K562 (cell line): ENCODE measurements around the gene SERPINE2.

Experiments used
- SPI1 ChIP-seq: IDR thresholded peaks from 2 replicates; pipeline ENCODE4 v1.6.1; 2011; ENCODE audit warnings: low read depth, low read length, control low read depth, borderline replicate concordance
- YY1 ChIP-seq, 3 experiments: IDR thresholded peaks; 2 replicates each; pipeline ENCODE4 v1.6.1; 2011; ENCODE audit warnings: low read length in 2 of 3, mild to moderate bottlenecking in 2 of 3, moderate library complexity in 2 of 3, borderline replicate concordance in 1 of 3, control low read depth in 1 of 3, low read depth in 1 of 3; ENCODE audit not compliant: insufficient read depth in 3 of 3, insufficient replicate concordance in 2 of 3, control insufficient read depth in 1 of 3, insufficient read length in 1 of 3; ENCODE audit errors: extremely low read depth in 1 of 3

- TF ChIP-seq SPI1 (no peak), YY1 (IDR thresholded peaks at IDR 0.05; ENCODE audit: borderline replicate concordance in 1 of 3, control insufficient read depth in 1 of 3, extremely low read depth in 1 of 3, insufficient read depth in 3 of 3, insufficient read length in 1 of 3, insufficient replicate concordance in 2 of 3, low read depth in 1 of 3, low read length in 2 of 3) (no peak)
Measured at GRCh38 chr2:223999862-224000261, 39.2 kb downstream of the SERPINE2 start.
